ENCODE results near the gene FAM117A. TPM values are rescaled to one million over a fixed set of nuclear protein-coding genes. Genes with fewer than 3 reads are reported as not detected.

Gene FAM117A
- total and polyA plus RNA-seq, 2 donors (not counting 1 experiment from before 2014, with no cell fraction given): 93.4 to 162 TPM

GRCh38 chr17:49798738-49799137, 34.8 kb upstream of the FAM117A start:
- H3K79me2 ChIP-seq (ENCODE audit: control insufficient read depth, insufficient read depth, low read length): peaks cover 92% of the 10 kb centered on the region
- H3K9me3 ChIP-seq (ENCODE audit: control extremely low read depth in 1 of 3, control insufficient read depth in 2 of 3, insufficient read depth in 1 of 3, low read length in 2 of 3): no peaks in the 10 kb centered on the region
- no peak overlapping the region for H3K9ac ChIP-seq (ENCODE audit: low read length)
- H3K9me3 Mint-ChIP-seq (ENCODE audit: insufficient read depth): no peaks in the 10 kb centered on the region
- H3K4me1 ChIP-seq (ENCODE audit: control insufficient read depth in 2 of 2, insufficient read depth in 2 of 2, low read length in 2 of 2): no peaks in the 10 kb centered on the region
- H3K4me3 ChIP-seq (ENCODE audit: control extremely low read depth in 1 of 5, extremely low read depth in 1 of 5, insufficient read depth in 1 of 5, low read depth in 2 of 5, low read length in 4 of 5): no peak overlapping the region
- no peak overlapping the region for H3K4me2 ChIP-seq (replicated peaks; ENCODE audit: low read depth, low read length, poor library complexity, severe bottlenecking)
- no peaks in the 10 kb centered on the region for H3K27me3 ChIP-seq (replicated peaks in 1 of 4; ENCODE audit: control extremely low read depth in 1 of 4, control insufficient read depth in 3 of 4, insufficient read depth in 4 of 4, low read length in 3 of 4)
- peaks cover 11% of the 10 kb centered on the region for H3K4me1 Mint-ChIP-seq
- H3K27ac Mint-ChIP-seq: no peak overlapping the region
- peaks cover 82% of the 10 kb centered on the region for H4K20me1 ChIP-seq (ENCODE audit: control insufficient read depth, insufficient read depth, low read length, poor library complexity, severe bottlenecking)
- H3K27ac ChIP-seq (ENCODE audit: low read length in 2 of 2): no peak overlapping the region
- TF ChIP-seq EZH2 (IDR thresholded peaks at IDR 0.05; ENCODE audit: borderline replicate concordance, insufficient read depth, low read depth, low read length, poor library complexity, severe bottlenecking) (no peak), CTCF (IDR thresholded peaks at IDR 0.05) (no peak)
- H3K27me3 Mint-ChIP-seq: no peaks in the 10 kb centered on the region
- DNase-seq (no peak), ATAC-seq (ENCODE audit: low read depth) (no peak)
- intact Hi-C loops (cut with micrococcal nuclease): no loop called here
- no peak overlapping the region for H3K4me3 Mint-ChIP-seq
- H2AFZ ChIP-seq (ENCODE audit: insufficient read depth, low read depth, low read length, poor library complexity, severe bottlenecking): no peak overlapping the region
- H3K36me3 ChIP-seq (replicated peaks in 1 of 2; ENCODE audit: control extremely low read depth in 1 of 2, control insufficient read depth in 1 of 2, extremely low read depth in 1 of 2, insufficient read depth in 2 of 2, low read length in 1 of 2): peaks cover 9 to 85% of the 10 kb centered on the region in 2 experiments
- ChIA-PET CTCF (interaction anchor here (0.7 to 1.4 kb wide), 4 partner anchors 34 to 242 kb away, joined by 3 to 4 read pairs (median 3); no protein-coding TSS in a partner anchor), POLR2A (interaction anchor here (0.5 kb wide), 1 partner anchor 264 kb away, joined by 6 read pairs; no protein-coding TSS in a partner anchor)
- 85% methylated on average over 2 of the region's 2 CpGs for WGBS (ENCODE audit: insufficient coverage)

DNA sequence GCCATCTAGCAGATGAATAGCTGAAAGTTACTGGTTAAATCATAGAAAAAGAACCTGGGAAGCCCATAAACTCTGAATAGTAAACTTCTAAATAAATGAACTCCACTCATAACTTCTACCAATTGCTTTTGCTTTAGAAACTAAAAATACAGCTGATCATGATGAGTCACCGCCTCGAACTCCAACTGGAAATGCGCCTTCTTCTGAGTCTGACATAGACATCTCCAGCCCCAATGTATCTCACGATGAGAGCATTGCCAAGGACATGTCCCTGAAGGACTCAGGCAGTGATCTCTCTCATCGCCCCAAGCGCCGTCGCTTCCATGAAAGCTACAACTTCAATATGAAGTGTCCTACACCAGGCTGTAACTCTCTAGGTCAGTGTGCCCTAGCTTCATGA, 34.3 kb upstream of the FAM117A start:
- no peak overlapping the region for H3K9ac ChIP-seq (ENCODE audit: low read length)
- peaks cover 12% of the 10 kb centered on the region for H3K4me1 Mint-ChIP-seq
- intact Hi-C loops (cut with micrococcal nuclease): no loop called here
- no peaks in the 10 kb centered on the region for H3K27me3 ChIP-seq (replicated peaks in 1 of 4; ENCODE audit: control extremely low read depth in 1 of 4, control insufficient read depth in 3 of 4, insufficient read depth in 4 of 4, low read length in 3 of 4)
- WGBS (ENCODE audit: insufficient coverage): 98% methylated on average over 4 of the region's 8 CpGs
- no peak for DNase-seq
- no peaks in the 10 kb centered on the region for H3K9me3 Mint-ChIP-seq (ENCODE audit: insufficient read depth)
- H4K20me1 ChIP-seq (ENCODE audit: control insufficient read depth, insufficient read depth, low read length, poor library complexity, severe bottlenecking): peaks cover 88% of the 10 kb centered on the region
- ChIA-PET CTCF (interaction anchor here (0.7 to 1.3 kb wide), 3 partner anchors 33 to 242 kb away, joined by 3 to 4 read pairs (median 3); no protein-coding TSS in a partner anchor), POLR2A (no interaction called here)
- peaks cover 9 to 87% of the 10 kb centered on the region in 2 experiments for H3K36me3 ChIP-seq (replicated peaks in 1 of 2; ENCODE audit: control extremely low read depth in 1 of 2, control insufficient read depth in 1 of 2, extremely low read depth in 1 of 2, insufficient read depth in 2 of 2, low read length in 1 of 2)
- H3K4me2 ChIP-seq (replicated peaks; ENCODE audit: low read depth, low read length, poor library complexity, severe bottlenecking): no peak overlapping the region
- no peak for ATAC-seq (ENCODE audit: low read depth)
- no peak overlapping the region for H3K27ac ChIP-seq (ENCODE audit: low read length in 2 of 2)
- TF ChIP-seq EZH2 (IDR thresholded peaks at IDR 0.05; ENCODE audit: borderline replicate concordance, insufficient read depth, low read depth, low read length, poor library complexity, severe bottlenecking): no peak
- TF ChIP-seq CTCF (IDR thresholded peaks at IDR 0.05): no peak
- no peak overlapping the region for H2AFZ ChIP-seq (ENCODE audit: insufficient read depth, low read depth, low read length, poor library complexity, severe bottlenecking)
- no peaks in the 10 kb centered on the region for H3K9me3 ChIP-seq (ENCODE audit: control extremely low read depth in 1 of 3, control insufficient read depth in 2 of 3, insufficient read depth in 1 of 3, low read length in 2 of 3)
- no peak overlapping the region for H3K4me3 Mint-ChIP-seq
- H3K27ac Mint-ChIP-seq: no peak overlapping the region
- H3K4me3 ChIP-seq (ENCODE audit: control extremely low read depth in 1 of 5, extremely low read depth in 1 of 5, insufficient read depth in 1 of 5, low read depth in 2 of 5, low read length in 4 of 5): no peak overlapping the region
- H3K4me1 ChIP-seq (ENCODE audit: control insufficient read depth in 2 of 2, insufficient read depth in 2 of 2, low read length in 2 of 2): no peaks in the 10 kb centered on the region
- H3K27me3 Mint-ChIP-seq: no peaks in the 10 kb centered on the region
- peaks cover 98% of the 10 kb centered on the region for H3K79me2 ChIP-seq (ENCODE audit: control insufficient read depth, insufficient read depth, low read length)

All from B cell (primary cell).